ENCODE results near the gene CAMSAP2. TPM values are rescaled to one million over a fixed set of nuclear protein-coding genes. Genes with fewer than 3 reads are reported as not detected.
"Not testable (repeated sequence)": the region's sequence is repeated elsewhere in the genome, so short reads cannot be mapped to it uniquely, and the experiment has no call there.

Gene CAMSAP2
- total RNA-seq, 1 donor from 2014 or later: 1.4 TPM

DNA sequence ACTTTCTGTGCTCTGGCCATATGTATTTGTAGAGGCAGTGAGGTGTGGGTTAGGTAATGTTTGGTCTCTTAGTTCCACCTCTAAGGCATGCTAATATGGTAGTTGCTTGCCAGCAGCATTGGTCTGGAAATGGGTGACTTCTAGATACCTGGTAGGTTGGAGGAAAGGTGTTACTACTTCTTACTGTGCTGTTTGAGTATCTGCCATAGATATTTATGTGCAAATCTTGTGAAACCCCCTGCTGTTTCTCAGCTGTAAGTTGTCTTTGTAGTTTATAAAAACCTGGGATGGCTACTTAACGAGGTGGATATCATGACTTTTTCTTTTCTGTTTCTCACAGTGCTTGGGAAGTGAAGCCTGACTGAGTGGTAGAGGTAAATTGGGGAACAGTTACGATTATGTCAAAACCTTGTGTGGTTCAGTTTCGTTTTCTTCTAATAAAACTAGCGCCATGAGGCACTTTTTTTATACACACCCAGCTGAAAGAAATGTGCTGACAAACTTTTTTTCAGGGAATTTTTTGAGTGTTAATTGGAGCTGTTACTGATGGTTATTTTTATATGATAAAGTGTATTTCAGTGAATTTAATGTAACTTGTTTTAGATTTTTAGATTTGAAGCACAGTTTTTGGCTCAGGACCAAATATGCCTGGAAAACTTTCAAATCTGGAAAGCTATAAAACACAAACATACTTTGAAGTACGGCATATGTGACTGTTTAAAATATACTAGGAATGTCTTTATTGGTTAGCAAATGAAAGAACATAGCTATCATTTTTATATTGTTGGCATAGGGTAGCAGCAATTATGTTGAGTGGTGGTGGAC is 42.1 kb downstream of the CAMSAP2 start:
- Mint-ChIP-seq H3K27me3 (no peaks in the 10 kb centered on the region), H3K9me3 (no peaks in the 10 kb centered on the region), H3K27ac (no peak overlapping the region), H3K36me3 (ENCODE audit: low read depth) (no peaks in the 10 kb centered on the region), H3K4me3 (no peak overlapping the region), H3K4me1 (peaks cover 1% of the 10 kb centered on the region)
- intact Hi-C loops (cut with micrococcal nuclease): no loop called here
- DNase-seq: no peak

DNA sequence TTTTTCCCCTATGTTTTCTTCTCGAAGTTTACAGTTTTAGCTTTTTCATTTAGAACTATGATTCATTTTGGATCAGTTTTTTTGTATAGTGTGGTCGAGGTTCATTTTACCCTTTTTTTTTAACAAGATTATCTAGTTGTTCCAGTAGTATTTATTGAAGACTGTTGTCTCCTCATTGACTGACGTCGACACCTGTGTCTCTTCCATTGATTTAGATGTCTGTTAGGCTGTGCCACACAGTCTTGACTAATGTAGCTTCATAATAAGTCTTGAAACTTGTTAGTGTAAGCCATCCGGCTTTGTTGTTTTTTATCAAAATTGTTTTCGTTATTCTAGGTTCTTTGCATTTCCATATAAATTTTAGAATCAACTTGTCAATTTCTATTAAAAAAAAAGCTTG is 45.2 kb downstream of the CAMSAP2 start:
- Mint-ChIP-seq H3K4me1 (peaks cover 1% of the 10 kb centered on the region), H3K4me3 (no peak overlapping the region), H3K36me3 (ENCODE audit: low read depth) (no peaks in the 10 kb centered on the region), H3K9me3 (no peaks in the 10 kb centered on the region), H3K27ac (no peak overlapping the region), H3K27me3 (peaks cover 1% of the 10 kb centered on the region)
- intact Hi-C loops (cut with micrococcal nuclease): no loop called here
- DNase-seq: no peak

DNA sequence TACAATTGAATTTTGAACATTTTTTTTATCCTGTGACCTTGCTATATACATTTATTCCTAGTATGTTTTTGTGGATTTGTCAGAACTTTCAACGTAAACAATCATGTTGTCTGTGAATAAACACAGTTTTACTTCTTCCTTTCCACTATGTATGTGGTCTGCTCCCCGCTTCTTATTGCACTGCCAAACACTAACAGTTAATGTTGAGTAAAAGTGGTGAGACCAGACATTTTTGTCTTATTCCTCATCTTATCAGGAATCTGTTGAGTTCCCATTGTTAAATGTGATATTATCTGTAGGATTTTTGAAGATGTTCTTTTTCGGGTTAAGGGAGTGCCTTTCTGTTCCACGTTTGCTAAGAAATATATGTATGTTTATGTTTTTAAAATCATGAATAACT is 45.9 kb downstream of the CAMSAP2 start:
- DNase-seq: no peak
- H3K9me3 Mint-ChIP-seq: no peaks in the 10 kb centered on the region
- H3K4me1 Mint-ChIP-seq: peaks cover 1% of the 10 kb centered on the region
- peaks cover 1% of the 10 kb centered on the region for H3K27me3 Mint-ChIP-seq
- H3K27ac Mint-ChIP-seq: no peak overlapping the region
- intact Hi-C loops (cut with micrococcal nuclease): no loop called here
- H3K36me3 Mint-ChIP-seq (ENCODE audit: low read depth): no peaks in the 10 kb centered on the region
- no peak overlapping the region for H3K4me3 Mint-ChIP-seq

DNA sequence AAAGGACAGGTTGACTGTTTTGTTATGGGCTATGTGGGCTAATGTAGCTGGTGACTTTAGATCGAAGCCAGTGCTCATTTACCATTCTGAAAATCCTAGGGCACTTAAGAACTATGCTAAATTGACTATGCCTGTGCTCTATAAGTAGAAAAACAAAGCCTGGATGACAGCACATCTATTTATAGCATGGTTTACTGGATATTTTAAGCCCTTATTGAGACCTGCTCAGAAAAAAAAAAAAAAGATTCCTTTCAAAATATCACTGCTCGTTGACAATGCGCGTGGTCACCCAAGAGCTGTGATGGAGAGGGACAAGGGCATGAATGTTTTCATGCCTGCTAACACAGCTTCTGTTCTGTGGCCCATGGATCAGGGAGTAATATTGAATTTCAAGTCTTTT is 48.1 kb downstream of the CAMSAP2 start:
- intact Hi-C loops (cut with micrococcal nuclease): no loop called here
- Mint-ChIP-seq H3K4me1 (no peaks in the 10 kb centered on the region), H3K9me3 (no peaks in the 10 kb centered on the region), H3K36me3 (ENCODE audit: low read depth) (no peaks in the 10 kb centered on the region), H3K27me3 (peaks cover 1% of the 10 kb centered on the region), H3K4me3 (no peak overlapping the region), H3K27ac (no peak overlapping the region)
- DNase-seq: no peak

DNA sequence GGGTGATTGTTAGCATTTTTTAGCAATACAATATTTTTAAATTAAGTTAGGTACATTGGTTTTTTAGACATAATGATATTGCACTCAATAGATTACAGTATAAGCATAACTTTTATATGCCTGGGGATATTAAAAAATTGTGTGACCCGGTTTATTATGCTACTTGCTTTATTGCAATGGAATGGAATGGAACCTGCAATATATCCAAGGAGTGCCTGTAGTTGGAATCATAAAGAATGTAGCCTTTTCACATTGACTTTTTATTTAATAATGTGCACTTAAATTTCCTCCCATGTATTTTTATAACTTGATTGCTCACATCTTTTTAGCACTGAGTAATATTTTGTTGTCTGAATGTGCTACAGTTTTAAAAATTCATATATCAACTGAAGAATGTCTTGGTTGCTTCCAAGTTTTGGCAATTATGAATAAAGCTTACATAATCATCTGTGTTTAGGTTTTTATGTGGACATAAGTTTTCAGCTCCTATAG is 49.2 kb downstream of the CAMSAP2 start:
- DNase-seq: no peak
- H3K4me3 Mint-ChIP-seq: no peak overlapping the region
- H3K4me1 Mint-ChIP-seq: no peaks in the 10 kb centered on the region
- no peak overlapping the region for H3K27ac Mint-ChIP-seq
- no peaks in the 10 kb centered on the region for H3K9me3 Mint-ChIP-seq
- H3K36me3 Mint-ChIP-seq (ENCODE audit: low read depth): no peaks in the 10 kb centered on the region
- intact Hi-C loops (cut with micrococcal nuclease): no loop called here
- peaks cover 1% of the 10 kb centered on the region for H3K27me3 Mint-ChIP-seq

DNA sequence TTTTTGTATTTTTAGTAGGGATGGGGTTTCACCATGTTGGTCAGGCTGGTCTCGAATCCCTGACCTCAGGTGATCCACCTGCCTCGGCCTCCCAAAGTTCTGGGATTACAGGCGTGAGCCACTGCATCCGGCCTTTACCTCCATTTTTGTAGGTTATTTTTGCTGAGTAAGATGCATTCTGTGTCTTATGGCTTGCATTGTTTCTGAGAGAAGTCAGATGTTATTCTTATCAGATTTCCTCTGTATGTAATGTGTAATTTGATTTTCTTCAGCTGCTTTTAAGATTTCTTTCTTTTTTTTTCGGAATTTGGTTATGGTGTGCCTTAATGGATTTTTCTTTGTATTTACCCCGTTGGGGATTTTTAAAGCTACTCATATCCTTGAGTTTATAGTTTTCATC is 52.3 kb downstream of the CAMSAP2 start:
- H3K9me3 Mint-ChIP-seq; H3K27me3 Mint-ChIP-seq; DNase-seq; H3K4me3 Mint-ChIP-seq; H3K27ac Mint-ChIP-seq; H3K4me1 Mint-ChIP-seq; intact Hi-C loops (cut with micrococcal nuclease); H3K36me3 Mint-ChIP-seq (ENCODE audit: low read depth): not testable (repeated sequence)

DNA sequence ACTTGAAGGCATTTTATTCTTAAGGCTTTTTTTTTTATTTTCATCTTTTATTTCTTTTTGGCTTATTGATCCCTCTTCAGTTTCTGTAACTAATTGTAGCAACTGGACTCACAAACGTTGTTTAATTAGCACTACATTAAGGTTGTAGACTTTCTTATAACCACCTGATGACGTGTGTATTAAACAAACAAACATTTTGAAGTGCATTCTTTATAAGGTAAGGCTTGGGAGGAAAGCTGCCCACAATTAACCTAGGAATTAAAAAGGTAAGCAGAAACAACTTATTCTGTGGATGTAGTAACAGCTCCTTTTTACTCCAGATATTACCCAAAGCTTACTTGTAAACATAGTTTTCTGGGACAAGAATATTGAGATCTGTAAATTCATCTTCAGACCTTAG is 55.0 kb downstream of the CAMSAP2 start:
- Mint-ChIP-seq H3K27ac (no peak overlapping the region), H3K4me3 (no peak overlapping the region), H3K27me3 (no peaks in the 10 kb centered on the region), H3K9me3 (no peaks in the 10 kb centered on the region), H3K4me1 (no peaks in the 10 kb centered on the region), H3K36me3 (ENCODE audit: low read depth) (no peaks in the 10 kb centered on the region)
- intact Hi-C loops (cut with micrococcal nuclease): no loop called here
- no peak for DNase-seq

DNA sequence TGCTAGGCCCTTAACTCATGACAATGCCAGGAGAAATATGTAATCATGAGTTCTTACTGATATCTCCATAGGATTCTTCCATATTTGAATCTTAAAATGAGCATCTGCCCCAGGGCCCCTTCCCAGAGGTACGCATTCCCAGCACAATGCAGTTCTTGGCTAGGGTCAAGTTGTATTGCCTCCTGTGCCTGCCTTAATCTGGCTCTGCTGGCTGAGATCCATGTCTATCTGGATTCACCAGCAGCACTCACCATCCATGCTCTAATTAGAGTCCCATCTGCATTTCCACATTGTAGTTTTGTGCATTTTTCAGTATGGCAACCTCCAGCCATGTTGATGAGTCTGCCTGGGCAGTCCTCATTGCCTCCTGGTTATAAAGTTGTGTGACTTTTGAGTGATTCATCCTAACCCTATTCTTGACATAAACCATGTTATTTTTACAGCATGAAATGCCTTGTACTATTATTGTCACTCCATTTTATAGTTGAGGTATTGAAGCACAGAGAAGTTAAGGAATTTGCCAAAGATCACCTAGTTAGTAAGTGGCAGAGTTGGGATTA is 55.9 kb downstream of the CAMSAP2 start:
- H3K36me3 Mint-ChIP-seq (ENCODE audit: low read depth): no peaks in the 10 kb centered on the region
- DNase-seq: no peak
- intact Hi-C loops (cut with micrococcal nuclease): no loop called here

DNA sequence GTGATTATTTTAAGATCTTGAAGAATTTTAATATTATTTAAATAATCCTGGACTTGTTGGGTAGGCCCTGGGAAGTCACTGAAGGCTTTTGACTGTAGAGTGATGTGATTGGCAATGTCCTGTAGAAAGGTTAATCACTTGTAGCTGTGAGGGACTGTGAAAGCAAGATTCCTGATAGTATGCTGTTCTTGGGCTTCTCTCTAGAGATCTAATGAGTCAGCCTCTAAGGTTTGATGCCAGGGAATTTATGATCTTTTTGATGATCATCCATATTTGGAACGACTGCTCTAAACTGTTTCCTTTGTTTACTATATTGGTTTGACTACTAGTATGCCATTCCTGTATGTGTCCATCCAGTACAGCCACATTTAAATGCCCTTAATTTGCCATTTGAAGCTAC is 56.5 kb downstream of the CAMSAP2 start:
- no peak for DNase-seq
- Mint-ChIP-seq H3K36me3 (ENCODE audit: low read depth) (no peaks in the 10 kb centered on the region), H3K9me3 (no peaks in the 10 kb centered on the region), H3K4me1 (no peaks in the 10 kb centered on the region), H3K27ac (no peak overlapping the region), H3K4me3 (no peak overlapping the region), H3K27me3 (no peaks in the 10 kb centered on the region)
- intact Hi-C loops (cut with micrococcal nuclease): no loop called here

More for the DNA sequence above, 55.9 kb downstream of the CAMSAP2 start:
- H3K4me1 Mint-ChIP-seq: no peaks in the 10 kb centered on the region
- H3K27ac Mint-ChIP-seq: no peak overlapping the region
- H3K27me3 Mint-ChIP-seq: no peaks in the 10 kb centered on the region
- no peaks in the 10 kb centered on the region for H3K9me3 Mint-ChIP-seq
- no peak overlapping the region for H3K4me3 Mint-ChIP-seq

DNA sequence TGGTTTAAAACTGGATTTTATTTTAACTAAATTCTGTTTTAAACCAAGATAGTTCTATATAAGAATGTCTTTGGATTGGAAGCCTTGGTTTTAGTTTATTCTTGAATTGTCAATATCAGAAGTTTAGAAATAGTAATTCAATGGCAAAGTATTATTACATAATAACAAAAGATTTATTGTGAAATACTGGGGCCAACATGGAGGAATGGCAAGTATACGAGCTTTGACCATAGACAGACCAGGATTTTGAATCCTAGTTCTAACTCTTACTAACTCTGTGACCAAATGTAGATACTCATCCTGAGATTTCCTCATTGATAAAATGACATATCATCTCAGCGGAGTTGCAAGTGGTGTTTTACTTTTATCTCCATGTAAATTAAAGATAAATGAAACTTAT is 63.3 kb downstream of the CAMSAP2 start:
- DNase-seq: no peak
- Mint-ChIP-seq H3K4me3 (no peak overlapping the region), H3K4me1 (peaks cover 2% of the 10 kb centered on the region), H3K27ac (no peak overlapping the region), H3K36me3 (ENCODE audit: low read depth) (no peaks in the 10 kb centered on the region), H3K9me3 (no peaks in the 10 kb centered on the region), H3K27me3 (peaks cover 20% of the 10 kb centered on the region)
- intact Hi-C loops (cut with micrococcal nuclease): loop anchor here (10.0 kb wide), 1 partner anchor 1117 kb away; no protein-coding TSS in a partner anchor

DNA sequence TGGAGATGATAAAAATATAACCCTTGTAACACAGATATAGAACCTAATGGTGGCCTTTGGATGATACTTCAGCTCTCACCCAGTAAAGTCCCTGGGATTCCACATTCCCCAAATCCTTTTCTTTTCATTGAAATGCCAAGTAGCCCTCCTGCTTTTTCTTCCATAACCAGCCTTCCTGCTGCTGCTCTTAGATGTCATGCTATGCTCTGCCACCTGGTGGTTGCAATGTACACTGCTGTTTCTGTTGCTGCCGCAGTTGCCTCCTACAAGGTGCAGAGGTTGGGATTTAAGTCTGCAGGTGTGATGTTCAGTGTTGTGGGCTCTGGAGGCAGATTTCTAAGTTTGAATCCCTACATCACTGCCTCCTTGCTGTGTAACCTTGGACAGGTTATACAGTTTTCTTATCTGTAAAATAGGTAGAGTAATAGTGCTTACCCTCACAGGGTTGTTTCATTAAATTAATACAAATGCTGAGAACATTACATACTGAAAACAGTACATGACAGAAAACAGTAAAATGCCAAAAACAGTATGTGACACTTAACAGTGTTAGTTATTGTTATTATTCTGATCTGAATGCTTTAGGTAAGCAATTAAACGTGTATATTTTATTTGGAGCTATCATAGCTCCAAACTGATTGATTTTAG is 64.3 kb downstream of the CAMSAP2 start:
- H3K4me3 Mint-ChIP-seq: no peak overlapping the region
- H3K27me3 Mint-ChIP-seq: peaks cover 20% of the 10 kb centered on the region
- peaks cover 2% of the 10 kb centered on the region for H3K4me1 Mint-ChIP-seq
- H3K9me3 Mint-ChIP-seq: no peaks in the 10 kb centered on the region
- intact Hi-C loops (cut with micrococcal nuclease): loop anchor here (1.0 to 10.0 kb wide), 3 partner anchors 181 to 1118 kb away; no protein-coding TSS in a partner anchor
- H3K36me3 Mint-ChIP-seq (ENCODE audit: low read depth): no peaks in the 10 kb centered on the region
- no peak overlapping the region for H3K27ac Mint-ChIP-seq
- peak; percentile 91 for DNase-seq

DNA sequence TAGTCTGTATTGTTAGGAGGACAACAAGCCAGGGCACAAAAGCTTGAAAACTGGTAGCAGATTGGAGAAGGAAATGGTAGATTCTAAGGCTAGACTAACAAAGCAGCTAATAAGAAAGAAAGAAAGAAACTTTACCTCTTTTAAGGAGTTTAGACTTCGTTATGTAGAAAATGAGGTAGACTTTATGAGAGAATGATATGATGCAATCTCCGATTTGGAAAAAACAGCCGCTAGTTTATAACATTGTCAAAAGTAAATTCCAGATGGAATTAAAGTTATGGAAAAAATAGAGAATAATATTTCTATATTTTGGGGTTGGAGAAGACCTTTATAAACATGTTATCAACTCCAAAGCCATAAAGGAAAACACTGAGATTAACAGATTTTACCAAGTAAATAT is 67.0 kb downstream of the CAMSAP2 start:
- intact Hi-C loops (cut with micrococcal nuclease): loop anchor here (10.0 kb wide), 1 partner anchor 1121 kb away; no protein-coding TSS in a partner anchor
- no peak for DNase-seq
- peaks cover 2% of the 10 kb centered on the region for H3K4me1 Mint-ChIP-seq
- H3K9me3 Mint-ChIP-seq: no peaks in the 10 kb centered on the region
- no peak overlapping the region for H3K4me3 Mint-ChIP-seq
- peaks cover 20% of the 10 kb centered on the region for H3K27me3 Mint-ChIP-seq
- H3K27ac Mint-ChIP-seq: no peak overlapping the region
- H3K36me3 Mint-ChIP-seq (ENCODE audit: low read depth): no peaks in the 10 kb centered on the region

DNA sequence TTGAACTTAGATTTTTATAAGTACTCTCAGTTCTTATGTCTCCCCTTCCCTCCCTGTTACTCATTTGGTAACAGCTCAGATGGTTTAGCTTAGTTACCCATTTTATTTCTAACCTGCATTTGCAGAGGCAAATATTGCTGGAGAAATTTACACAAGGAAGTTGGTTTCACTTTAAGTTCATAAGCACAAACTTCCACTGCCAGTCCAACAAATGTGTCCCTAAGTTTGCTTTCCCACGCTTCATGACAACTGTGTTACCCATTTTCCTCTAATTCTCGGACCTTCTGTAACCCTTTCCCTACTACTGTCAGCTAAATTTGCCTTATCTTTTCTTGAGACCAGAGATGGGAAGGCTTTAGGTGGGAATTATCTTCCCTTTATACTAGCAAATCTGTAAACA is 70.2 kb downstream of the CAMSAP2 start:
- H3K4me3 Mint-ChIP-seq: no peak overlapping the region
- no peaks in the 10 kb centered on the region for H3K36me3 Mint-ChIP-seq (ENCODE audit: low read depth)
- DNase-seq: no peak
- H3K27me3 Mint-ChIP-seq: peaks cover 13% of the 10 kb centered on the region
- no peaks in the 10 kb centered on the region for H3K4me1 Mint-ChIP-seq
- H3K9me3 Mint-ChIP-seq: no peaks in the 10 kb centered on the region
- H3K27ac Mint-ChIP-seq: no peak overlapping the region
- intact Hi-C loops (cut with micrococcal nuclease): loop anchor here (10.0 kb wide), 1 partner anchor 1124 kb away; no protein-coding TSS in a partner anchor

DNA sequence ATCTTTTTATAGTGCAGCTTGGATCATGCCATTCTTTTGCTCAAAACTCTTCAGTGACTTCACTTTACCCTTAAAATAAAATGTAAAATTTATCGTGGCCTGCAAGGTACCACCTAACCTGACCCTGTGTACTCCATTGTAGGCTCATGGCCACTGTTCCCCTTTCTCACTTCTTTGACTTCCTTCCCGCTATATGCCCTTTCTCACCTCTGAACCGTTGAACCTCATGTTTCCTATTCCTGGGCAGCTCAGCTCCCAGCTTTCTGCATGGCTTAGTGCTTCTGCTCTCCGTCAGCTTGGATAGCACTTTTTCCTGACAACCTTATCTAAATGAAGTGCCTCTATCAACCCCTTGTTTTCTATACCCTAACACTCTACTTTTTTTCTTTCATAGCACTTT is 73.0 kb downstream of the CAMSAP2 start:
- Mint-ChIP-seq H3K4me1 (no peaks in the 10 kb centered on the region), H3K27me3 (no peaks in the 10 kb centered on the region), H3K27ac (no peak overlapping the region), H3K9me3 (no peaks in the 10 kb centered on the region), H3K36me3 (ENCODE audit: low read depth) (no peaks in the 10 kb centered on the region), H3K4me3 (no peak overlapping the region)
- DNase-seq: no peak
- intact Hi-C loops (cut with micrococcal nuclease): no loop called here

Data from activated CD4-positive, alpha-beta T cell treated with anti-CD3 and anti-CD28 coated beads, Interleukin-2, amount 10 ng/mL, durations not matched to agents 24 days and 14 days (primary cell).